CD8-positive, alpha-beta memory T cell (primary cell): ENCODE measurements around the gene UNC5C. TPM values are rescaled to one million over a fixed set of nuclear protein-coding genes. Genes with fewer than 3 reads are reported as not detected.

Source experiments
- CTCF ChIA-PET: fragments of 350-600 bp; sonication (Branson Sonifier 250); formaldehyde crosslinking; loops from one replicate; lab custom pipeline; 2021; ENCODE audit warnings: antibody characterized with exemption; lab: Charles Lee
- POLR2A ChIA-PET: fragments of 350-600 bp; sonication (Branson Sonifier 250); formaldehyde crosslinking; loops from one replicate; lab custom pipeline; 2021; ENCODE audit warnings: antibody characterized with exemption; lab: Charles Lee
- DNase-seq, 5 donors: peaks; one replicate each; pipeline versions ENCODE4 v3.0.0 to v3.0.0-alpha.2; 2020 to 2022; ENCODE audit warnings: mixed read lengths in 1 of 5
- H3K27ac ChIP-seq: one replicate; pipeline ENCODE4 v1.7.0; 2013; ENCODE audit warnings: low read depth, mild to moderate bottlenecking, low read length, moderate library complexity
- H3K27me3 ChIP-seq: 2 replicates; pipeline ENCODE4 v1.7.0; 2013; ENCODE audit warnings: low read length, mild to moderate bottlenecking; ENCODE audit not compliant: insufficient read depth, poor library complexity, severe bottlenecking
- H3K36me3 ChIP-seq: 2 replicates; pipeline ENCODE4 v1.7.0; 2013; ENCODE audit warnings: mild to moderate bottlenecking, low read length, moderate library complexity; ENCODE audit not compliant: insufficient read depth
- H3K4me1 ChIP-seq: 2 replicates; pipeline ENCODE4 v1.7.0; 2013; ENCODE audit warnings: mild to moderate bottlenecking, low read length, moderate library complexity; ENCODE audit not compliant: insufficient read depth
- H3K4me3 ChIP-seq: 2 replicates; pipeline ENCODE4 v1.7.0; 2013; ENCODE audit warnings: mild to moderate bottlenecking, low read length
- H3K9me3 ChIP-seq: 2 replicates; pipeline ENCODE4 v1.7.0; 2013; ENCODE audit warnings: mild to moderate bottlenecking, low read length
- H3K27ac Mint-ChIP-seq, 8 donors: one replicate each; pipeline ENCODE4 v1.8.0; 2020 to 2021; ENCODE audit warnings: mixed read lengths in 8 of 8, mild to moderate bottlenecking in 6 of 8, inconsistent platforms in 3 of 8, moderate library complexity in 3 of 8
- H3K27me3 Mint-ChIP-seq, 2 donors: one replicate each; pipeline ENCODE4 v1.8.0; 2020 to 2021; ENCODE audit warnings: mixed read lengths in 2 of 2, mild to moderate bottlenecking in 1 of 2, moderate library complexity in 1 of 2
- H3K36me3 Mint-ChIP-seq, 3 donors: one replicate each; pipeline ENCODE4 v1.8.0; 2020 to 2021; ENCODE audit warnings: mixed read lengths in 3 of 3, inconsistent platforms in 1 of 3, mild to moderate bottlenecking in 1 of 3
- H3K4me1 Mint-ChIP-seq, 3 donors: one replicate each; pipeline ENCODE4 v1.8.0; 2020 to 2021; ENCODE audit warnings: mixed read lengths in 3 of 3, inconsistent platforms in 1 of 3, mild to moderate bottlenecking in 1 of 3
- H3K4me3 Mint-ChIP-seq, 7 donors: one replicate each; pipeline ENCODE4 v1.8.0; 2020 to 2021; ENCODE audit warnings: mixed read lengths in 7 of 7, mild to moderate bottlenecking in 6 of 7, moderate library complexity in 4 of 7, inconsistent platforms in 2 of 7
- H3K9me3 Mint-ChIP-seq, 5 donors: one replicate each; pipeline ENCODE4 v1.8.0; 2020 to 2022; ENCODE audit warnings: mixed read lengths in 5 of 5, mild to moderate bottlenecking in 3 of 5, moderate library complexity in 2 of 5, inconsistent platforms in 1 of 5
- polyA plus RNA-seq: library from polyadenylated mRNA; unstranded; fragments of 300-500 nt; fragmentation: Illumina TruSeq; gene quantifications from one replicate; pipeline ENCODE4 v1.2.3, GENCODE V29; 2021
- total RNA-seq, 2 experiments: library from RNA; stranded (reverse); gene quantifications; one replicate each; pipeline ENCODE4 v1.2.3, GENCODE V29; 2021

UNC5C gene
- total and polyA plus RNA-seq, 3 experiments from 2014 or later = not detected

DNA sequence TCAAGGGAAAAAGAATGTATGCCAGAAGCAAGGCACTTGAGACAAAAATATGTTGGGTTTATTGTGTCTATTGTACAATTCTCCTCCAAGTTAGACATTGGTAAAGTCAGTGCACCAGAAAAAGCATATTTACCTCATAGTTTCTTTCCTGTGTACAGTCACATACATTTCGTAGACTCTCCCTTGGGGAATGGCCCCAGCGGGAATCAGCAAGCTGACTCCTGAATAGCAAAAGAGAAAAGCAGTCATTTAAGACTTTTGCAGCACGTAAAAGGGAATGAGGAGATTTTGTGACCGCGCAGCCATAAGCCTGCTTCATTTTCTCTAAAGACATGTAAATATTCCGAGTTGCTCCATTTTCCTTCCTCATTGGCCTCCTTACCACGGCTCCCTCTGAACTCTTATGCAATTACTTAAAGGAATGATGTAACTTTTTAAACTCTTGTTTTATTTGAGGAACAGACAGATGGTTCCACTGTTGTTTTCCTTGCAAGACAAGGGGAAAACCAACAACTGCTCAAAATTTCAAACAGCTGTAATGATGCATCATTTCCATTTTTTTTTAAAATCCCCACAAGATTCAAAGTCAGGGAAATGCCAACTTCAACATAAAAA lies 332.7 kb downstream of the UNC5C start:
- H3K27me3 ChIP-seq = no peaks in the 10 kb centered on the region
- CTCF ChIA-PET = no interaction called here
- H3K4me3 ChIP-seq = no peak overlapping the region
- Mint-ChIP-seq H3K27me3 (peaks cover 3 to 6% of the 10 kb centered on the region in 2 donors), H3K4me1 (no peaks in the 10 kb centered on the region), H3K27ac (no peak overlapping the region), H3K9me3 (no peaks in the 10 kb centered on the region), H3K36me3 (no peaks in the 10 kb centered on the region), H3K4me3 (no peak overlapping the region)
- no peak for DNase-seq
- no peaks in the 10 kb centered on the region for H3K9me3 ChIP-seq
- H3K4me1 ChIP-seq = no peaks in the 10 kb centered on the region
- POLR2A ChIA-PET = no interaction called here
- no peaks in the 10 kb centered on the region for H3K36me3 ChIP-seq
- no peak overlapping the region for H3K27ac ChIP-seq

GRCh38 chr4:95215043-95215442 lies 333.7 kb downstream of the UNC5C start:
- Histone ChIP-seq H3K4me1 (no peaks in the 10 kb centered on the region), H3K27me3 (no peaks in the 10 kb centered on the region), H3K4me3 (no peak overlapping the region), H3K27ac (no peak overlapping the region), H3K9me3 (no peaks in the 10 kb centered on the region), H3K36me3 (no peaks in the 10 kb centered on the region)
- no peak for DNase-seq
- no peaks in the 10 kb centered on the region for H3K36me3 Mint-ChIP-seq
- peaks cover 3 to 6% of the 10 kb centered on the region in 2 donors for H3K27me3 Mint-ChIP-seq
- H3K9me3 Mint-ChIP-seq = no peaks in the 10 kb centered on the region
- H3K4me1 Mint-ChIP-seq = no peaks in the 10 kb centered on the region
- no peak overlapping the region for H3K4me3 Mint-ChIP-seq
- no peak overlapping the region for H3K27ac Mint-ChIP-seq
- ChIA-PET CTCF (no interaction called here), POLR2A (no interaction called here)

DNA sequence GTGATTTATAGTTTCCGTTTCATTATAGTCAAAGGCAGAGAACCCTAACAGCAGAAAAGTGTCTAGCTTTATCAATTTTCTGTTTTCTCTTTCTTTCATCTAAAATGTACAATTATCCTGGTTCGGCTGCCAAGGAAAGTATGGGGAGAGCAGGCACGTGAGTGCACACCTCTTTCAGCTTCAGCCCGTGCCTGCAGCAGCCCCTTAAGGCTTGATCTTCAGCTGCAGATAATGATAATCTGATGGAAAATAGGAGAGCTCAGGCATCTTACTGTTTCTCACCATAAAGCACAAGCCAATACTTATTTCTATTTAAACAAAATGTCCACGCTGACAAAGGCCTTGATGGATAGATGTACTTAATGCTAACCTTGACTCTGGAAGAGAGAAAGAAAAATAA lies 334.4 kb downstream of the UNC5C start:
- Mint-ChIP-seq H3K27ac (no peak overlapping the region), H3K4me1 (no peaks in the 10 kb centered on the region), H3K27me3 (peaks cover 5 to 6% of the 10 kb centered on the region in 2 donors), H3K36me3 (no peaks in the 10 kb centered on the region), H3K4me3 (no peak overlapping the region), H3K9me3 (no peaks in the 10 kb centered on the region)
- DNase-seq = no peak
- H3K36me3 ChIP-seq = no peaks in the 10 kb centered on the region
- no peaks in the 10 kb centered on the region for H3K27me3 ChIP-seq
- H3K4me1 ChIP-seq = no peaks in the 10 kb centered on the region
- no peak overlapping the region for H3K4me3 ChIP-seq
- ChIA-PET POLR2A (no interaction called here), CTCF (no interaction called here)
- no peak overlapping the region for H3K27ac ChIP-seq
- H3K9me3 ChIP-seq = no peaks in the 10 kb centered on the region

GRCh38 chr4:95213366-95213765 lies 335.4 kb downstream of the UNC5C start:
- H3K4me3 ChIP-seq = no peak overlapping the region
- DNase-seq = no peak
- Mint-ChIP-seq H3K9me3 (no peaks in the 10 kb centered on the region), H3K36me3 (no peaks in the 10 kb centered on the region), H3K4me3 (no peak overlapping the region), H3K4me1 (no peaks in the 10 kb centered on the region), H3K27me3 (peaks cover 5 to 6% of the 10 kb centered on the region in 2 donors), H3K27ac (no peak overlapping the region)
- no peaks in the 10 kb centered on the region for H3K27me3 ChIP-seq
- no peaks in the 10 kb centered on the region for H3K36me3 ChIP-seq
- no peaks in the 10 kb centered on the region for H3K4me1 ChIP-seq
- no peaks in the 10 kb centered on the region for H3K9me3 ChIP-seq
- H3K27ac ChIP-seq = no peak overlapping the region
- ChIA-PET CTCF (no interaction called here), POLR2A (no interaction called here)

GRCh38 chr4:95212692-95213091 lies 336.1 kb downstream of the UNC5C start:
- H3K4me3 ChIP-seq = no peak overlapping the region
- no peak for DNase-seq
- H3K4me1 Mint-ChIP-seq = no peaks in the 10 kb centered on the region
- H3K4me1 ChIP-seq = no peaks in the 10 kb centered on the region
- no peaks in the 10 kb centered on the region for H3K27me3 ChIP-seq
- H3K36me3 Mint-ChIP-seq = no peaks in the 10 kb centered on the region
- no peak overlapping the region for H3K27ac Mint-ChIP-seq
- peaks cover 5 to 6% of the 10 kb centered on the region in 2 donors for H3K27me3 Mint-ChIP-seq
- CTCF ChIA-PET = no interaction called here
- H3K9me3 ChIP-seq = no peaks in the 10 kb centered on the region
- POLR2A ChIA-PET = no interaction called here
- H3K36me3 ChIP-seq = no peaks in the 10 kb centered on the region
- no peak overlapping the region for H3K27ac ChIP-seq
- no peak overlapping the region for H3K4me3 Mint-ChIP-seq
- no peaks in the 10 kb centered on the region for H3K9me3 Mint-ChIP-seq

GRCh38 chr4:95209927-95210326 lies 338.8 kb downstream of the UNC5C start:
- DNase-seq = no peak
- H3K9me3 ChIP-seq = no peaks in the 10 kb centered on the region
- no peaks in the 10 kb centered on the region for H3K4me1 Mint-ChIP-seq
- H3K4me1 ChIP-seq = no peaks in the 10 kb centered on the region
- H3K4me3 ChIP-seq = no peak overlapping the region
- H3K27ac Mint-ChIP-seq = no peak overlapping the region
- peaks cover 0 to 5% of the 10 kb centered on the region in 2 donors for H3K27me3 Mint-ChIP-seq
- H3K27ac ChIP-seq = no peak overlapping the region
- no peaks in the 10 kb centered on the region for H3K36me3 Mint-ChIP-seq
- H3K27me3 ChIP-seq = no peaks in the 10 kb centered on the region
- H3K4me3 Mint-ChIP-seq = no peak overlapping the region
- H3K9me3 Mint-ChIP-seq = peaks cover 0 to 1% (median 0%) of the 10 kb centered on the region in 5 donors
- POLR2A ChIA-PET = no interaction called here
- H3K36me3 ChIP-seq = no peaks in the 10 kb centered on the region
- CTCF ChIA-PET = interaction anchor here (1.5 kb wide), 1 partner anchor 10 kb away, joined by 4 read pairs; no protein-coding TSS in a partner anchor

- Mint-ChIP-seq H3K4me1 (no peaks in the 10 kb centered on the region), H3K27me3 (peaks cover 0 to 2% of the 10 kb centered on the region in 2 donors), H3K4me3 (no peak overlapping the region), H3K27ac (no peak overlapping the region), H3K36me3 (no peaks in the 10 kb centered on the region), H3K9me3 (peaks cover 0 to 2% (median 0%) of the 10 kb centered on the region in 5 donors)
- H3K27me3 ChIP-seq = no peaks in the 10 kb centered on the region
- ChIA-PET CTCF (no interaction called here), POLR2A (no interaction called here)
- no peaks in the 10 kb centered on the region for H3K36me3 ChIP-seq
- no peaks in the 10 kb centered on the region for H3K4me1 ChIP-seq
- DNase-seq = no peak
- no peaks in the 10 kb centered on the region for H3K9me3 ChIP-seq
- H3K27ac ChIP-seq = no peak overlapping the region
- no peak overlapping the region for H3K4me3 ChIP-seq
Measured at GRCh38 chr4:95204873-95205272, 343.9 kb downstream of the UNC5C start.

DNA sequence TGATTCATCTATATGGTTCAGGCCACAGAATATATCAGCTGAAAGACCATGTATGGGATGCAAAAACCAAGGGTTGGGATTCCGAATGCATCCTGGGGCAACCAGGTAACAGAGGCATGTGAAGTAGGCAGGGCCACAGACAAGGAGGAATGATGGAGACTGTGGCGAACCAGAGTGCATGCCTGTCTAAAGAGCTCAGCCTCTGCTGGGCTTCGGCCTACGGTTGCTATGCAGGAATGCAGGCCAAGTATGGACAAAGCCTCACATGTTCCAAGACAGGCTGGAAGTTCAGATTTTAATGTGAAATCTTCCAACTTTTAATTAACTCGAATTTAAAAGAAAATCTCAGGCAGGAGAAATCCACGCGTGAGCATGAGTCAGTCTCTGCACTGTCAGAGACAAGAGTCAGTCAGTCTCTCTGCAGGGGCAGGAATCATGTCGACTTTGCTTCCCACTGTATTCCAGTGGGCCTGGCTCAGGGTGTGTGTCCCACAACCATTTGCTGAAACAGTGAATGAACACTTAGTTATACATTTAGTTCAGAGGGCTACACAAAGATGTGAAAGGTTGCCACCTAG lies 344.4 kb downstream of the UNC5C start:
- ChIA-PET POLR2A (no interaction called here), CTCF (no interaction called here)
- Mint-ChIP-seq H3K4me1 (no peaks in the 10 kb centered on the region), H3K4me3 (no peak overlapping the region), H3K9me3 (peaks cover 0 to 2% (median 0%) of the 10 kb centered on the region in 5 donors), H3K27me3 (peaks cover 0 to 2% of the 10 kb centered on the region in 2 donors), H3K27ac (no peak overlapping the region), H3K36me3 (no peaks in the 10 kb centered on the region)
- no peaks in the 10 kb centered on the region for H3K36me3 ChIP-seq
- no peak for DNase-seq
- no peak overlapping the region for H3K4me3 ChIP-seq
- H3K27me3 ChIP-seq = no peaks in the 10 kb centered on the region
- H3K27ac ChIP-seq = no peak overlapping the region
- H3K4me1 ChIP-seq = no peaks in the 10 kb centered on the region
- H3K9me3 ChIP-seq = no peaks in the 10 kb centered on the region
